ENCODE results near the gene SUFU.

- TF ChIP-seq, protein P1, sequence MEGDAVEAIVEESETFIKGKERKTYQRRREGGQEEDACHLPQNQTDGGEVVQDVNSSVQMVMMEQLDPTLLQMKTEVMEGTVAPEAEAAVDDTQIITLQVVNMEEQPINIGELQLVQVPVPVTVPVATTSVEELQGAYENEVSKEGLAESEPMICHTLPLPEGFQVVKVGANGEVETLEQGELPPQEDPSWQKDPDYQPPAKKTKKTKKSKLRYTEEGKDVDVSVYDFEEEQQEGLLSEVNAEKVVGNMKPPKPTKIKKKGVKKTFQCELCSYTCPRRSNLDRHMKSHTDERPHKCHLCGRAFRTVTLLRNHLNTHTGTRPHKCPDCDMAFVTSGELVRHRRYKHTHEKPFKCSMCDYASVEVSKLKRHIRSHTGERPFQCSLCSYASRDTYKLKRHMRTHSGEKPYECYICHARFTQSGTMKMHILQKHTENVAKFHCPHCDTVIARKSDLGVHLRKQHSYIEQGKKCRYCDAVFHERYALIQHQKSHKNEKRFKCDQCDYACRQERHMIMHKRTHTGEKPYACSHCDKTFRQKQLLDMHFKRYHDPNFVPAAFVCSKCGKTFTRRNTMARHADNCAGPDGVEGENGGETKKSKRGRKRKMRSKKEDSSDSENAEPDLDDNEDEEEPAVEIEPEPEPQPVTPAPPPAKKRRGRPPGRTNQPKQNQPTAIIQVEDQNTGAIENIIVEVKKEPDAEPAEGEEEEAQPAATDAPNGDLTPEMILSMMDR (IDR thresholded peaks at IDR 0.05): no peak
- no peak for TF ChIP-seq POLR2AphosphoS5 (IDR thresholded peaks at IDR 0.05; ENCODE audit: insufficient read depth in 1 of 2, low read depth in 1 of 2)
- TF ChIP-seq POLR2A (IDR thresholded peaks at IDR 0.05): no peak
Observed at GRCh38 chr10:102537948-102538347, 34.2 kb downstream of the SUFU start.

Measured in vagina (tissue), 2 donors.